Measurements from ENCODE around the gene UCN2. TPM values are rescaled to one million over a fixed set of nuclear protein-coding genes. Genes with fewer than 3 reads are reported as not detected.

Gene UCN2
- polyA plus RNA-seq, 2 of the 4 experiments (the other 2 are of a cell fraction) = 4.0 to 15.9 TPM

- ChIA-PET CTCF (no interaction called here), POLR2A (no interaction called here)
- Histone ChIP-seq H3K9me3 (no peaks in the 10 kb centered on the region), H3K4me2 (peak overlapping the region; percentile 96), H3K27ac (peak overlapping the region; percentile 99 to 100), H3K4me1 (peaks cover 77% of the 10 kb centered on the region), H3K4me3 (peak overlapping the region; percentile 84)
- 0 out of 2 replicates have a peak, but pooled peaks have one; percentile 40 for TF ChIP-seq MAX (IDR thresholded peaks at IDR 0.05)
- TF ChIP-seq JUN (IDR thresholded peaks at IDR 0.05) = 0 out of 5 replicates have a peak, but pooled peaks of 1 of the 2 experiments have one; percentile 30
- TF ChIP-seq ZNF302 (CRISPR knock-in tag; IDR thresholded peaks at IDR 0.05) = no peak
- no peak for TF ChIP-seq HOXB13 (CRISPR knock-in tag; IDR thresholded peaks at IDR 0.05; ENCODE audit: low read depth)
- TF ChIP-seq TP53 (CRISPR knock-in tag; IDR thresholded peaks at IDR 0.05) = no peak
- peak in 1 of 2 experiments; percentile 51 for DNase-seq (ENCODE audit: low read depth in 1 of 2, low spot score in 1 of 2)
- WGBS (ENCODE audit: missing lambda C conversion rate) = 0% methylated on average over 22 of the region's 39 CpGs
- ATAC-seq = peak in 1 of 2 experiments; percentile 19; a peak in 3 of 6 replicates
- no peak for FAIRE-seq
Observed at GRCh38 chr3:48594417-48595049, 31.0 kb upstream of the UCN2 start.

- CTCF ChIA-PET = interaction anchor here (0.6 to 1.8 kb wide), 2 partner anchors 42 to 59 kb away, joined by 3 to 7 read pairs; partner anchors contain the start of gene SLC26A6
- Histone ChIP-seq H3K9me3 (no peaks in the 10 kb centered on the region), H3K4me2 (peak overlapping the region; percentile 96), H3K4me3 (peak overlapping the region; percentile 84), H3K27ac (peak overlapping the region; percentile 99 to 100), H3K4me1 (peaks cover 66% of the 10 kb centered on the region)
- 66% methylated on average over 5 of the region's 9 CpGs for WGBS (ENCODE audit: missing lambda C conversion rate)
- POLR2A ChIA-PET = no interaction called here
- no peak for ATAC-seq
- no peak for DNase-seq (ENCODE audit: low read depth in 1 of 2, low spot score in 1 of 2)
- TF ChIP-seq HOXA7 (CRISPR knock-in tag; IDR thresholded peaks at IDR 0.05) (no peak), RCOR1 (IDR thresholded peaks at IDR 0.05; ENCODE audit: low read depth, low read length) (no peak), MYC (IDR thresholded peaks at IDR 0.05; ENCODE audit: borderline replicate concordance, low read length) (no peak), EP300 (IDR thresholded peaks at IDR 0.05) (no peak), KDM5A (IDR thresholded peaks at IDR 0.05) (no peak), RARB (CRISPR knock-in tag; IDR thresholded peaks at IDR 0.05) (no peak), HOXB5 (CRISPR knock-in tag; IDR thresholded peaks at IDR 0.05) (no peak), HEYL (CRISPR knock-in tag; IDR thresholded peaks at IDR 0.05) (no peak), MAFK (IDR thresholded peaks at IDR 0.05; ENCODE audit: partially characterized antibody) (no peak), EHF (CRISPR knock-in tag; IDR thresholded peaks at IDR 0.05) (no peak), REST (IDR thresholded peaks at IDR 0.05) (no peak), FOSL2 (IDR thresholded peaks at IDR 0.05) (no peak), FOSL2 (CRISPR knock-in tag; IDR thresholded peaks at IDR 0.05) (no peak), USF2 (IDR thresholded peaks at IDR 0.05) (no peak), NPAS2 (CRISPR knock-in tag; IDR thresholded peaks at IDR 0.05; ENCODE audit: borderline replicate concordance) (no peak), TP53 (CRISPR knock-in tag; IDR thresholded peaks at IDR 0.05) (no peak), HMGXB4 (CRISPR knock-in tag; IDR thresholded peaks at IDR 0.05; ENCODE audit: borderline replicate concordance) (no peak)
- no peak for FAIRE-seq
Observed at GRCh38 chr3:48593337-48593736, 29.8 kb upstream of the UCN2 start.

Data from A549 (cell line).